Right lobe of liver (tissue), 4 donors: Measurements from ENCODE around the gene CATSPER3.

ENCODE experiments used
- POLR2A ChIP-seq: fragments of 450-650 bp; IDR thresholded peaks from one replicate; pipeline ENCODE4 v1.6.1; 2017; ENCODE audit warnings: antibody characterized with exemption, mild to moderate bottlenecking
- TF ChIP-seq, protein P1 (sequence below), 4 donors: fragments of 200-600 bp in 3 of 4; fragments of 450-650 bp in 1 of 4; IDR thresholded peaks; one replicate each; pipeline versions ENCODE4 v1.5.1 to v1.8.0; 2016 to 2022; ENCODE audit warnings: antibody characterized with exemption in 4 of 4, mild to moderate bottlenecking in 2 of 4
- donor health status: DM: no; HTN: no; CAD: no.
- donor health status: DM: no; HTN: no; CAD: no.
- donor health status: DM: no; HTN: yes; CAD: no.

DNA sequence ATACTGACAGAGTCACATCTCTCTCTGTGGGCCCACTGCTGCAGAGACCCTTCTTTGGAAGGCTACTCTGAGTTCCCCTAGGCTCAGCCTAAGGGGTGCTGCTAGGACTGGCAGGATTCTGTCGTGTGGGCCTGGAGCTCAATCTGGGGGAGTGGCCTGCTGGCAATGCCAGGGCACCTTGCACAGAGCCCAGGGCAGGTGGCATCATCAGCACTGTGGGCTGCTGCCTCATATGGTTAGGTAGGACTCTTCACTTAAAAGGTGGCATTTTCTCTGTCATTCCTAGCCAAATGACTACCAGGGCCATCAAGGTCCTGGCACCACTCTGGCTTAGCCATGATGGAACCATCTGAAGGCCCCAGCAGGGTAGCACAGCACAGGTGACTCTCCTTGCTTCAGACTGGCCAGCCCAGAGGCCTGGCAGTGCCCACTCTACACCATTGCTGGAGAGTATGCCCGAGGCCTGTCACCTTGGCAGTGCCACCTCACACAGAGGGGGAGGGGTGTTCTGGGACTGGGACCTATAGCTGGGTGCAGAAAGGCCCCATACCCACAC is 44.4 kb downstream of the CATSPER3 start:
- TF ChIP-seq, protein P1, sequence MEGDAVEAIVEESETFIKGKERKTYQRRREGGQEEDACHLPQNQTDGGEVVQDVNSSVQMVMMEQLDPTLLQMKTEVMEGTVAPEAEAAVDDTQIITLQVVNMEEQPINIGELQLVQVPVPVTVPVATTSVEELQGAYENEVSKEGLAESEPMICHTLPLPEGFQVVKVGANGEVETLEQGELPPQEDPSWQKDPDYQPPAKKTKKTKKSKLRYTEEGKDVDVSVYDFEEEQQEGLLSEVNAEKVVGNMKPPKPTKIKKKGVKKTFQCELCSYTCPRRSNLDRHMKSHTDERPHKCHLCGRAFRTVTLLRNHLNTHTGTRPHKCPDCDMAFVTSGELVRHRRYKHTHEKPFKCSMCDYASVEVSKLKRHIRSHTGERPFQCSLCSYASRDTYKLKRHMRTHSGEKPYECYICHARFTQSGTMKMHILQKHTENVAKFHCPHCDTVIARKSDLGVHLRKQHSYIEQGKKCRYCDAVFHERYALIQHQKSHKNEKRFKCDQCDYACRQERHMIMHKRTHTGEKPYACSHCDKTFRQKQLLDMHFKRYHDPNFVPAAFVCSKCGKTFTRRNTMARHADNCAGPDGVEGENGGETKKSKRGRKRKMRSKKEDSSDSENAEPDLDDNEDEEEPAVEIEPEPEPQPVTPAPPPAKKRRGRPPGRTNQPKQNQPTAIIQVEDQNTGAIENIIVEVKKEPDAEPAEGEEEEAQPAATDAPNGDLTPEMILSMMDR (IDR thresholded peaks at IDR 0.05), result no peak
- TF ChIP-seq POLR2A, result no peak
